Esophagus muscularis mucosa (tissue), 3 donors: Measurements from ENCODE around the gene CYS1.

Experiments
- CTCF ChIP-seq, 3 experiments: fragments of 200-600 bp in 2 of 3; fragments of 450-650 bp in 1 of 3; sonication (generic) in 2 of 3; IDR thresholded peaks; one replicate each; pipeline ENCODE4 v1.5.1; 2017 to 2019; ENCODE audit warnings: antibody characterized with exemption in 3 of 3, mild to moderate bottlenecking in 2 of 3, moderate library complexity in 1 of 3
- POLR2A ChIP-seq: fragments of 450-650 bp; IDR thresholded peaks from one replicate; pipeline ENCODE4 v1.6.1; 2017; ENCODE audit warnings: antibody characterized with exemption, moderate library complexity, mild to moderate bottlenecking, low read depth
- POLR2AphosphoS5 ChIP-seq, 2 donors: sonication (generic); formaldehyde crosslinking; IDR thresholded peaks; one replicate each; pipeline ENCODE4 v1.6.1; 2017; ENCODE audit warnings: antibody characterized with exemption in 2 of 2

GRCh38 chr2:10091182-10091888 lies 11.1 kb upstream of the CYS1 start:
- TF ChIP-seq CTCF (IDR thresholded peaks at IDR 0.05) (no peak), POLR2A (no peak), POLR2AphosphoS5 (IDR thresholded peaks at IDR 0.05) (no peak)
